Non-pigmented ciliary epithelial cell (primary cell): ENCODE measurements around the gene LHFPL4.

Source experiments
- DNase-seq: peaks from one replicate; pipeline ENCODE4 v3.0.0-alpha.2; 2010; ENCODE audit warnings: low read depth

LHFPL4 gene

DNA sequence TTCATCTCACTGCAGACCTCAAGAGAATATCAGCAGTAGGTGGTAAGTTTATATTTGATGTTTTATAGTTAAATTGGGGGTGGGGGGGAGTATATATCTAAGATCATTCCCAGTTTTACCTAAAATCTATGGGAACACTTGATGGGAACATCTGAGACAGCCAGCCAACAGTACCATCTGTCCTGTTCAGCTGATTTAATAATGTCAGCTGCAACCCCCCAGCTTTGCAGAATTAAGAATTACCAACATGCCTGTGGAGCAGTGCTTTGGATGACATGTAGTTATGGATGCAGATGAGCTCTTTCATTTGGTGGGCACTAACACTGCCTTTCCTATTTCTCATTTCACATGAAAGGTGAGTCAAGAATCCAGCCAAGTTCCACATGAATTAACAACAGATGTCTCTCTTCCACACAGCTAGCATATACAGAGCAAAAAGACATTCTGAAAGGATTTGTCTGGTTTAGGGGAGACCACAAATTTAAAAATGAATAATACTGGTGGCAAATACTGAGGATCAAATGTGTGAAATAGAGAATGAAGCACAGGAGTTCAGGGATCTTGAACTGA lies 80.0 kb downstream of the LHFPL4 start:
- DNase-seq = no peak

DNA sequence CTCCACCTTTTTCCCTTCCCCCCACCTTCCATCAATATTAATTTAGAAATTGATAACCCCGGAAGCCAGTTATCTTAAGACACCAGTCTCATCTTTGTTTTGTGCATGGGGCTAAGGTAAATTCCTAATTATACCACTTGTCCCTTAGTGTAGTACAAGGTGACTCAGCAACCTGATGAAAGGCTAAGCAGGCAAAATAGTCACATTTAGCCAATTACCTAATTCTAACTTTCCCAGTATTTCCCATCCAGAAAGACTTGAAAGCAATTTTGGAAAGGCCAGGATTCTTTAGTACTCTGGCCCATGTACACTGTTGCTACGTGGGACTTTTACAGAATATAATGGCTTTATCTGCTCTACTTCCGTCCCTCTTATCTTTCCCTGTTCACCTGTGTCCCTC lies 83.6 kb downstream of the LHFPL4 start:
- DNase-seq = no peak

DNA sequence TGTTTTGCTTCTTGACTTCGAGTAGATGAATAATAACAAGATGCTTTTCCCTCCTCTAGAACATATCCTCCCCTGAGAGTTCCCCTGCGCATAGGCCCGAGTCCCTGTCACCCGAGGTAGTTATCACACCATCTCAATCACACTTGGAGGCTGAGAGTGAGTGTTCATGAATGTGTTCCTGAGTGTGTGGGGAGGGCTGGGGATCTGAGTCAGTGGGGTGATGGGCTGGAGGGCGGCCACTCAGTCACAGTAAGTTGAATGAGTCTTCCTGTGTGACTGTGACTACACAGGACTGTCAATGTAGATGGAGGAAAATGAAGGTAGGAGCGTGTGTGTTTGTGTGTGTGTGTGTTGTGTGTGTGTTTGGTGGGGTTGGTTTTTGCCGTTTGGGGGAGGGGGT lies 85.2 kb downstream of the LHFPL4 start:
- DNase-seq = no peak

DNA sequence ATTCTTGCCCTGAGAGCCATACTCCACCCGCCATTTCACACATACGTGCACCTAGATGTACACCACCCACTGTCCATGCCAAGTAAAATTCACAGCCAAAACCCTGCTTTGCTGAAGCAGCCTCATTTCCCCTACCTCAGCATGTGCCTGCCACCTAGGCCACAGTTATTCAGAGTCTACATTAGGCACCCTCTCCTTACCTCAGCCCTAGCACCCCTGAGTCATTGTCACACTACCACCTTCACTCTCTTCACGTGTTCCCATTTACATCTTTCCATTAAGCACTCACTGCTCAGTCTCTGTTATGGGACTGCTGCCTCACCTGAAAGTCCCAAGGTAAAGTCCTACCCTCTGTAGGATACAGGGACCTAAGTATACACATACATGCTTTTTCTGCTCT lies 86.2 kb downstream of the LHFPL4 start:
- DNase-seq = no peak

DNA sequence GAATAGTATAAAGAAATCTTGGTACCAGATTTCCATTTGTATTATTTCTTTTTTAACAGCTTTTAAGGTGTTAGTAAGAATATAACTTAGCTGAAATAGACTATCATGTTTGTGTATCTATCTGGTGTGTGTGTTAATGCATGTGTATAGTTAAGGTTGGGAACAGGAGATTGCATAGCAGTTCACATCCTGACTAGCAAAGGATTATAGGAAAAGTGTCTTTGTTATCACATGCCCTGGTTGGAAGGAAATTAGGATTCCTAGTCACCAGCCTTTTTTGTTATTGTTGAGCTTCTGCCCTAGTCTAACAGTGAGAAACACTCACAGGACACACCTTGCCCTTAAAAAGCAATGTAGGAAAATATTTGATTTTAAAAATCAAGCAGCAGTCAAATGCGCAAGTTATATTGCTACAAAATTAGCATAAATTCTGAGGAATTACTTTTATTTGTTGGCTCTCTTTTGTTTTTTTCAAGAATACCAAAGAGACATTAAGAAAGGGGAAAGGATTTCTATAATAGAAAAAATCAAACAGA lies 98.0 kb downstream of the LHFPL4 start:
- no peak for DNase-seq

DNA sequence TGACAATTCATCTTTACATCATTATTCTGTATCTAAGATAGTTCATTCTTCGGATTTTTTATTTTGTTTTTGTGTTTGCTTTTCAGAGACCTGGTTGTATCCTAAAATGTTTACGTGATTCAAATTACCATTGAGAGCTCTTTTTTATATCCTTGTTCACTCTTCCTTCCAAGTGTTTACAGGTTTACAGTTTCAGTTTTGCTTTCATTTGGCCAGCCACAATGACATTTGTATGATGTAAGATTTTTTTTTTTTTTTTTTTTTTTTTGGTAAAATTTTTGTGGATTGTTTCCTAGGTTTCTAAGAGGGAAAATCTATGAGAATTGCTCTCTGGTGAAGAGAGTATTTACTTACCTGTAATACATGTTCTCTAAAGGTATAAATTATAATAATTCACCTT lies 101.2 kb downstream of the LHFPL4 start:
- DNase-seq = no peak

DNA sequence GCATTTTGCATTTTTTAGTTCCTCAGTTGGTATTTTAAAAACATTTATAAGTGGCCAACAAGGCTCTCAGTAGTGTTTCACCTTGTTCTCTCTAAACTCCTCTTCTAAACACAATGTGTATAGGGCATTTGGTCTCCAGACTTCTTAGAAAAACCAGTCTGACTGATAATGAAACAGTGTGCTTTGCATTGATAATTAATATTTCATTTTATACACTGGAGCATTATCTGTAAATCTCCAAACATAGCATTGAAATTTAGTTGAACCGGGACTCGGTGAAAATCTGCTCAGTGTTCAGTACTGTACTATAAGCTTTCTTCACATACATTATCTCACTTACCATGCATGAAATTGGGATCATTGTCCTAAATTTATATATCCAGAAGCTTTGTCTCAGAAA lies 102.6 kb downstream of the LHFPL4 start:
- no peak for DNase-seq

DNA sequence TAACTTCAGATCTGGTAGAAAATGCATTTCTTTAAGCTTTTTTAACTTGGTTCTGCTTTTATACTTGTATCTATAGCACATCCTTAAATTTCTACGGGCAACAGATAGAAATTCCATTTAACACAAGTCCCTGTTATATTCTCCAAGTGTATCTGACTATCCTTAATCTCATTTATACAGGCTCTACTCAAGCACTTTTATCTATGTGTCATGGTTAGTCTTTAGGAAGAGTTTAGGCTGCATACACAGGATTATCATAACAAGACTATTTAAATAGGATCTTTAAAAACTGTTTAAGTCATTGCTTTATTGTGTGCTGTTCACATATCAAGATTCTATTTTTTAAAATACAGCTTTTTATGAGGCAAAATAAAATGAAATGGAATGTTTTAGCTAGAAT lies 103.5 kb downstream of the LHFPL4 start:
- DNase-seq = no peak

DNA sequence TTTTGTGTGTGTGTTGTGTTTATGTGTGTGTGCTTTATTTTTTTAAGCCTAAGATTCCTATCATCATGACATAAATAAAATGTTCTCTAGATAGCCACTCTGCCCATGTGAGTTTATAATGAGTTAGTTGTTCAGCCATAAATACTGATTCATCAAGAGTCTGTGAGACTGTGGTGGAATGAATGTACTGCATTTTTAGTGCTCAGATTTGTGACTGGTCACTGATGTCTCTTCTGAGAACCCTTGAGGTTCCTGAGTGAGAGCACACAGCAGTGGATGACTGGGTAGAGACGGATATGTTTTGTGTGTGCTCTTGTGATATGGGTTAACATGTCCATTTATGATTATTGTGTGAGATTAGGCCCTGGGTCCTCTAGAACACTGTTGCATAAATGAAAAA lies 105.0 kb downstream of the LHFPL4 start:
- DNase-seq = no peak
